ENCODE results near the gene ALDH1A3. TPM values are rescaled to one million over a fixed set of nuclear protein-coding genes. Genes with fewer than 3 reads are reported as not detected.

Gene ALDH1A3
- total RNA-seq, 1 donor from 2014 or later, result not detected

DNA sequence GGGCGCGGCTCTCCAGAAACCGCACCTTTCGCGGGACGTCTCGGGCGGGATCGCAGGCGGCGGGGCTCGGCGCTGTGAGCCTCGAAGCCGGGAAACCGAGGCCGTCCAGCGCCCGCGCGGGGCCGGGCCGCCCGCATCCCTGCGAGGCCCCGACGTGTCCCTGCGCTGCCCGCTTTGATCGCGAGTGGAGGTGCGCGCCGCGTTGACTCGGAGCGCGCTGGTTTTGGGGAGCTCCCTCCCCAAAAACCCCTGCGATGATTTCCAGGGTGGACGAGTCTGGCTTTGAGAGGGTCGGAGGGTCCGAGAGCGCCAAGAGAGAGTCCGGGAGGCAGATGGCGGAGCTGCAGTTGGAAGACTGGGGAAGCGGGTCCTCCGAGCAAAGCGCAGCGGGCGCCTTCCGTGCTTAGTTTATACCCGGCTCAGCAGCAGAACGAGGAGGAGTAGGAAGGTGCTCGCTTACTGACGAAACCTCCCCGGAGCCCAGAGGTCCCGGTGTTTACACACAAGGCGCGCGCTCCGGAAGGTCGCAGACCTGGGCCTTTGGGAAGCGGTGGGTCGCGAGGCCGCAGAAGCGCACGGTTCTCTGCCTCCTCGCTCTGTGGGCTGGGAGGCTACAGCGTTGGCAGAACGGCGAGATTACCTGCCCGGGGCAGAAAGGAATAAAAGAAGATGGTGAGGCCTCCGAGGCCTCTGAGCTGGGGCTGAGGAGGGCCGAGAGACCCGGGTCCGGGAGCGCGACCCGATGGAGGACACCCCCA lies 687 bp downstream of the ALDH1A3 start:
- Mint-ChIP-seq H3K27me3 (ENCODE audit: low read depth) (peaks cover 81% of the 10 kb centered on the region), H3K4me1 (ENCODE audit: low read depth) (peaks cover 2% of the 10 kb centered on the region), H3K9me3 (no peaks in the 10 kb centered on the region), H3K36me3 (ENCODE audit: low read depth) (no peaks in the 10 kb centered on the region), H3K4me3 (ENCODE audit: low read depth) (no peak overlapping the region), H3K27ac (no peak overlapping the region)
- intact Hi-C loops (cut with micrococcal nuclease), result no loop called here
- DNase-seq (ENCODE audit: low spot score), result no peak

GRCh38 chr15:100880897-100881242 lies 1.2 kb downstream of the ALDH1A3 start:
- H3K27me3 Mint-ChIP-seq (ENCODE audit: low read depth), result peaks cover 79% of the 10 kb centered on the region
- intact Hi-C loops (cut with micrococcal nuclease), result no loop called here
- no peaks in the 10 kb centered on the region for H3K36me3 Mint-ChIP-seq (ENCODE audit: low read depth)
- no peak overlapping the region for H3K27ac Mint-ChIP-seq
- no peak overlapping the region for H3K4me3 Mint-ChIP-seq (ENCODE audit: low read depth)
- peaks cover 2% of the 10 kb centered on the region for H3K4me1 Mint-ChIP-seq (ENCODE audit: low read depth)
- no peaks in the 10 kb centered on the region for H3K9me3 Mint-ChIP-seq
- DNase-seq (ENCODE audit: low spot score), result no peak

DNA sequence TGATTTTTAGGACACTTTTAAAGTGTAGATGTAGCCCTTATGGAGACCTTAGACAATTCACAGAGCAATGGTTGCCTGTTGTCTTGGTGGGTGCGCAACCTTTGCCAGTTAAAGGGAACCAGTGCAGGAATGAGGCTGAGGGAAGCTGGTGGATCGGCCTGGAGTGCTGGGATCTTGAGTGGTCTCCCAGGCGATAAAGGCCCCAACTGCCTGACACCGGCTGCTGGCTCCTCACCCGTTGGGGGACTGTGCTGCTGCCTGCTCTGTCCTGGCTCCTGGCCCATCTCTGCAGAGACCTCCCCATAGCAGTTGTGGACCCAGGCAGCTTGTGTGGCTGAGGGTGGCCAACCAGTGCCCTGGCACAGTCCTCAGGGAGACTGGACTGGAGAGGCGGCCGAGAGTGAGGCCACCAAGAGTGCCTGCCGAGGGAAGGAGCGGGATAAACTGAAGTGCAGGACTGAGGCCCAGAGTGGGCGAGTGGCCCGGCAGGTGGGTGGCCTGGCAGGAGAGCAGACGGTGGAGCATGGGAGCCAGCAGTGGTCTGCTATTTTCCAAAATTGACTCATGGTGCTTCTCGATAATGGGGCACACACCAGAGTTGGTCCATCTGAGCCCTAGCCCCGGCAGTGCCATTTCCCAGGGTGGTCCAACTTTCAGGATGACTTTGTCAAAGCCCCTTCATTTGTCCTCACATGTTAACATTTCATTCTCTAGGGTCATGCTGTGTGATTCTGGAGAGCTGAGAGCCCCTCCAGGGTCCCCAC lies 2.1 kb downstream of the ALDH1A3 start:
- H3K27me3 Mint-ChIP-seq (ENCODE audit: low read depth), result peaks cover 74% of the 10 kb centered on the region
- no peak for DNase-seq (ENCODE audit: low spot score)
- H3K9me3 Mint-ChIP-seq, result no peaks in the 10 kb centered on the region
- no peaks in the 10 kb centered on the region for H3K36me3 Mint-ChIP-seq (ENCODE audit: low read depth)
- no peak overlapping the region for H3K27ac Mint-ChIP-seq
- H3K4me3 Mint-ChIP-seq (ENCODE audit: low read depth), result no peak overlapping the region
- intact Hi-C loops (cut with micrococcal nuclease), result no loop called here
- peaks cover 2% of the 10 kb centered on the region for H3K4me1 Mint-ChIP-seq (ENCODE audit: low read depth)

- H3K36me3 Mint-ChIP-seq (ENCODE audit: low read depth), result no peaks in the 10 kb centered on the region
- H3K27me3 Mint-ChIP-seq (ENCODE audit: low read depth), result peaks cover 67% of the 10 kb centered on the region
- no peak overlapping the region for H3K27ac Mint-ChIP-seq
- H3K9me3 Mint-ChIP-seq, result no peaks in the 10 kb centered on the region
- no peak overlapping the region for H3K4me3 Mint-ChIP-seq (ENCODE audit: low read depth)
- no peak for DNase-seq (ENCODE audit: low spot score)
- intact Hi-C loops (cut with micrococcal nuclease), result no loop called here
- no peaks in the 10 kb centered on the region for H3K4me1 Mint-ChIP-seq (ENCODE audit: low read depth)
Observed at GRCh38 chr15:100885116-100885515, 5.5 kb downstream of the ALDH1A3 start.

- no peaks in the 10 kb centered on the region for H3K36me3 Mint-ChIP-seq (ENCODE audit: low read depth)
- H3K27ac Mint-ChIP-seq, result no peak overlapping the region
- H3K4me1 Mint-ChIP-seq (ENCODE audit: low read depth), result no peaks in the 10 kb centered on the region
- H3K4me3 Mint-ChIP-seq (ENCODE audit: low read depth), result no peak overlapping the region
- intact Hi-C loops (cut with micrococcal nuclease), result no loop called here
- H3K27me3 Mint-ChIP-seq (ENCODE audit: low read depth), result peaks cover 65% of the 10 kb centered on the region
- DNase-seq (ENCODE audit: low spot score), result no peak
- no peaks in the 10 kb centered on the region for H3K9me3 Mint-ChIP-seq
Observed at GRCh38 chr15:100885811-100886210, 6.2 kb downstream of the ALDH1A3 start.

DNA sequence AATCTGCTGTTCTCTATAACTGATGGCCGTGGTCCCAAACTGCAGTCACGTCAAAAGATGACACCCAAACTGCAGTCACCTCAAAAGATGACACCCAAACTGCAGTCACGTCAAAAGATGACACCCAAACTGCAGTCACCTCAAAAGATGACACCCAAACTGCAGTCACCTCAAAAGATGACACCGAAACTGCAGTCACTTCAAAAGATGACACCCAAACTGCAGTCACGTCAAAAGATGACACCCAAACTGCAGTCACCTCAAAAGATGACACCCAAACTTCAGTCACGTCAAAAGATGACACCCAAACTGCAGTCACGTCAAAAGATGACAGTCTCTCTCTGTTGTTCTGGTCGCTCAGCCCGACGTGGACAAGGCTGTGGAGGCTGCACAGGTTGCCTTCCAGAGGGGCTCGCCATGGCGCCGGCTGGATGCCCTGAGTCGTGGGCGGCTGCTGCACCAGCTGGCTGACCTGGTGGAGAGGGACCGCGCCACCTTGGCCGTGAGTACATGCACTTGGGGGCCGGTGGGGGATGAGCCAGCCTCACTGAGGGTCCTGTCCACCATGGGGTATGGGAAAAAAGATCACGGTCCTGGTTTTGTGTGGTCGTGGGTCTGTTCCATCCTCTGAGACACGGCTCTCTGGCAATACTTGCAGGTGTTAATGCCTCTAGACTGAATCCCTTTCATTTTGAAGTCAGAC lies 7.7 kb downstream of the ALDH1A3 start:
- no peak overlapping the region for H3K27ac Mint-ChIP-seq
- H3K4me1 Mint-ChIP-seq (ENCODE audit: low read depth), result no peaks in the 10 kb centered on the region
- no peak overlapping the region for H3K4me3 Mint-ChIP-seq (ENCODE audit: low read depth)
- DNase-seq (ENCODE audit: low spot score), result no peak
- intact Hi-C loops (cut with micrococcal nuclease), result no loop called here
- H3K9me3 Mint-ChIP-seq, result no peaks in the 10 kb centered on the region
- peaks cover 62% of the 10 kb centered on the region for H3K27me3 Mint-ChIP-seq (ENCODE audit: low read depth)
- H3K36me3 Mint-ChIP-seq (ENCODE audit: low read depth), result no peaks in the 10 kb centered on the region

GRCh38 chr15:100889385-100890050 lies 9.9 kb downstream of the ALDH1A3 start:
- peaks cover 46% of the 10 kb centered on the region for H3K27me3 Mint-ChIP-seq (ENCODE audit: low read depth)
- intact Hi-C loops (cut with micrococcal nuclease), result no loop called here
- H3K27ac Mint-ChIP-seq, result no peak overlapping the region
- H3K9me3 Mint-ChIP-seq, result no peaks in the 10 kb centered on the region
- H3K4me1 Mint-ChIP-seq (ENCODE audit: low read depth), result no peaks in the 10 kb centered on the region
- H3K4me3 Mint-ChIP-seq (ENCODE audit: low read depth), result no peak overlapping the region
- no peaks in the 10 kb centered on the region for H3K36me3 Mint-ChIP-seq (ENCODE audit: low read depth)
- no peak for DNase-seq (ENCODE audit: low spot score)

- intact Hi-C loops (cut with micrococcal nuclease), result no loop called here
- H3K27ac Mint-ChIP-seq, result no peak overlapping the region
- no peak for DNase-seq (ENCODE audit: low spot score)
- H3K9me3 Mint-ChIP-seq, result no peaks in the 10 kb centered on the region
- H3K4me3 Mint-ChIP-seq (ENCODE audit: low read depth), result no peak overlapping the region
- H3K36me3 Mint-ChIP-seq (ENCODE audit: low read depth), result no peaks in the 10 kb centered on the region
- H3K27me3 Mint-ChIP-seq (ENCODE audit: low read depth), result peaks cover 42% of the 10 kb centered on the region
- no peaks in the 10 kb centered on the region for H3K4me1 Mint-ChIP-seq (ENCODE audit: low read depth)
Observed at GRCh38 chr15:100890051-100890720, 10.6 kb downstream of the ALDH1A3 start.

- peaks cover 36% of the 10 kb centered on the region for H3K27me3 Mint-ChIP-seq (ENCODE audit: low read depth)
Observed at GRCh38 chr15:100890850-100891249, 11.2 kb downstream of the ALDH1A3 start.

DNA sequence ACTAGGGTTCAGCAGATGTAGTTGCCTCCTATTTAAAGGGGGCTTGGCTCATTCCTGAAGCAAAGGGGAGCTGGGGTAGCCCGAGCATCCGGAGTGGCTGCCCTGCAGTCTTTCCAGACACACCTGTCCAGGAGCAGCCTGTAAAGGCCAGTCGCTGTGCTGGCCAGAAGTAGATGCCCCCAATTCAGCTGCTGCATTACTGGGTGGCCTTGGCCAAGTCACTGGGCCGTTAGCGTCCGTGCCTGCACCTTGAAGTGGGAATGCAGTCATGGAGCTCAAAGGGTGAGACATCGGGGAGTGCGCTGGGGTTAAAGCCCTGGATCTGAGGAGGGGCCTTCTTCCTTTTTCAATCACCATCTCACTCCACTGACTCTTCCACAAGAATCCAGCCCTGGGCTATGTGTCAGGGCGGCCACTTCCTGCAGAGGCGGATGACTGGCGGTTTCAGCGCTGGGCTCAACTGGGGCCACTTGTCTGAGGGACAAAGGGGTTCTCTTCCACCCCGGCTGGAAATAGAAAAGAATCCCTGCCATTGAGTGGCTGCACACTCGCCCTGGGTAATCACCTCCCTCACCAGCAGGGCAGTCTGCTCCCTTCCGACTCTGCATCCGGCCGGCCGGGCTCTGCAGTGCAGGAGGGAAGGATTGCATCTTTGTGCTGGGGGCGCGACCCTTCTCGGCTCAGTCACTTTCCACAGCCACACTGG lies 11.8 kb downstream of the ALDH1A3 start:
- no peak overlapping the region for H3K27ac Mint-ChIP-seq
- intact Hi-C loops (cut with micrococcal nuclease), result no loop called here
- H3K9me3 Mint-ChIP-seq, result no peaks in the 10 kb centered on the region
- H3K27me3 Mint-ChIP-seq (ENCODE audit: low read depth), result peaks cover 35% of the 10 kb centered on the region
- H3K4me1 Mint-ChIP-seq (ENCODE audit: low read depth), result no peaks in the 10 kb centered on the region
- H3K4me3 Mint-ChIP-seq (ENCODE audit: low read depth), result no peak overlapping the region
- DNase-seq (ENCODE audit: low spot score), result no peak
- no peaks in the 10 kb centered on the region for H3K36me3 Mint-ChIP-seq (ENCODE audit: low read depth)

More at GRCh38 chr15:100890850-100891249, 11.2 kb downstream of the ALDH1A3 start:
- Mint-ChIP-seq H3K9me3 (no peaks in the 10 kb centered on the region), H3K27ac (no peak overlapping the region), H3K4me3 (ENCODE audit: low read depth) (no peak overlapping the region), H3K36me3 (ENCODE audit: low read depth) (no peaks in the 10 kb centered on the region), H3K4me1 (ENCODE audit: low read depth) (no peaks in the 10 kb centered on the region)
- intact Hi-C loops (cut with micrococcal nuclease), result no loop called here
- no peak for DNase-seq (ENCODE audit: low spot score)

DNA sequence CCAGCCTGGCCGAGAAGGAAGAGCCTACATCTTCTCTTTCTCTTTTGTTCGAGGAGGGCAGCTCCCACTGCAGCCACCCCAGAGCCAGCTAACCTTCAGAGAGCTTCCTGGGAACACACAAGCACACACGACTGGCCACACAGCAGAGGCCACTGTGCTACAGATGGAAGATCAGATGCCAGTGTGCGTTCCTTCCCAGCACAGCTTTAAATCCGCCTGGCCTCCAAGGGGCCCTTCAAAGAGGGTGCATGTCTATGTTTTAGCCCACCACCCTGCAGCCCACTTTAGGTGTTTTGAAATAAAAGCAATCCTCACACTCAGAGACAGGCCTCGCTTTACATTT lies 12.4 kb downstream of the ALDH1A3 start:
- Mint-ChIP-seq H3K27ac (no peak overlapping the region), H3K4me1 (ENCODE audit: low read depth) (no peaks in the 10 kb centered on the region), H3K36me3 (ENCODE audit: low read depth) (no peaks in the 10 kb centered on the region), H3K4me3 (ENCODE audit: low read depth) (no peak overlapping the region), H3K9me3 (no peaks in the 10 kb centered on the region), H3K27me3 (ENCODE audit: low read depth) (peaks cover 35% of the 10 kb centered on the region)
- intact Hi-C loops (cut with micrococcal nuclease), result no loop called here
- DNase-seq (ENCODE audit: low spot score), result no peak
